Lower leg skin (tissue), 3 donors: ENCODE results near the gene SHCBP1.
"Not testable (repeated sequence)": the region's sequence is repeated elsewhere in the genome, so short reads cannot be mapped to it uniquely, and the experiment has no call there.

Experiments used
- POLR2A ChIP-seq, 2 donors: fragments of 450-650 bp; IDR thresholded peaks; one replicate each; pipeline ENCODE4 v1.6.1; 2016 to 2017; ENCODE audit warnings: antibody characterized with exemption in 2 of 2, mild to moderate bottlenecking in 1 of 2, moderate library complexity in 1 of 2
- TF ChIP-seq, protein P1 (sequence below), 3 donors: fragments of 450-650 bp; IDR thresholded peaks; one replicate each; pipeline ENCODE4 v1.5.1; 2016; ENCODE audit warnings: antibody characterized with exemption in 3 of 3, mild to moderate bottlenecking in 3 of 3, moderate library complexity in 2 of 3

DNA sequence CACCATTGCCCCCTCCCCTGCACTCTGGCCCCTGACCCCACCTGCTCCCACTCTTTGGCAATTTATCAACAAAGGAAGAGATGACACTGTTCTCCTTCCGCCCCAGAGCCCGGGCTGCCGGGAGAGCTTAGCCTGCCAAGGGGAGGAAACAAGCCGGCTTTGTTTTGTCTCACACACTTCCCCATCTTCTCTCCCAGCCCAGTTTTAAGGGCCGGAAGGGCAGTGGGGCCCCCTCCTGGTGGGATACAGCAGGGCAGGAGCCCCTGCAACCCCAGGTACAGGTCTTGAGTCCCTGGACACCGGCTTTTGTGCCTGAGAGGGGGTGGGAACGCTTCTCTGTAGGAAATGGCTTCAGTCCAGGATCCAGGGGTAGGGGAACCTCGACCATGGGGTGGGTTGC lies 2.1 kb upstream of the SHCBP1 start:
- TF ChIP-seq, protein P1, sequence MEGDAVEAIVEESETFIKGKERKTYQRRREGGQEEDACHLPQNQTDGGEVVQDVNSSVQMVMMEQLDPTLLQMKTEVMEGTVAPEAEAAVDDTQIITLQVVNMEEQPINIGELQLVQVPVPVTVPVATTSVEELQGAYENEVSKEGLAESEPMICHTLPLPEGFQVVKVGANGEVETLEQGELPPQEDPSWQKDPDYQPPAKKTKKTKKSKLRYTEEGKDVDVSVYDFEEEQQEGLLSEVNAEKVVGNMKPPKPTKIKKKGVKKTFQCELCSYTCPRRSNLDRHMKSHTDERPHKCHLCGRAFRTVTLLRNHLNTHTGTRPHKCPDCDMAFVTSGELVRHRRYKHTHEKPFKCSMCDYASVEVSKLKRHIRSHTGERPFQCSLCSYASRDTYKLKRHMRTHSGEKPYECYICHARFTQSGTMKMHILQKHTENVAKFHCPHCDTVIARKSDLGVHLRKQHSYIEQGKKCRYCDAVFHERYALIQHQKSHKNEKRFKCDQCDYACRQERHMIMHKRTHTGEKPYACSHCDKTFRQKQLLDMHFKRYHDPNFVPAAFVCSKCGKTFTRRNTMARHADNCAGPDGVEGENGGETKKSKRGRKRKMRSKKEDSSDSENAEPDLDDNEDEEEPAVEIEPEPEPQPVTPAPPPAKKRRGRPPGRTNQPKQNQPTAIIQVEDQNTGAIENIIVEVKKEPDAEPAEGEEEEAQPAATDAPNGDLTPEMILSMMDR (IDR thresholded peaks at IDR 0.05) = not testable (repeated sequence)
- TF ChIP-seq POLR2A (IDR thresholded peaks at IDR 0.05) = not testable (repeated sequence)
